Keratinocyte (primary cell): ENCODE results near the gene CACNB4. TPM values are rescaled to one million over a fixed set of nuclear protein-coding genes. Genes with fewer than 3 reads are reported as not detected.

ENCODE experiments used
- DNase-seq: peaks from one replicate; pipeline ENCODE4 v3.0.0-alpha.2; 2011; ENCODE audit warnings: low read depth, missing footprints, low spot score
- FAIRE-seq: peaks from 2 replicates; lab custom pipeline; 2011; peaks lifted over from hg19 to GRCh38; lab: Jason Lieb, UNC
- H2AFZ ChIP-seq: 2 replicates; pipeline ENCODE4 v1.6.0; 2012; ENCODE audit warnings: low read length, control low read depth, inconsistent platforms; ENCODE audit not compliant: control insufficient read depth
- H3K27ac ChIP-seq: 2 replicates; pipeline ENCODE4 v1.5.1; 2011; ENCODE audit warnings: low read length; ENCODE audit not compliant: control insufficient read depth, insufficient read depth
- H3K27me3 ChIP-seq: 3 replicates; pipeline ENCODE4 v1.6.0; 2011; ENCODE audit warnings: low read length; ENCODE audit not compliant: control insufficient read depth, insufficient read depth; ENCODE audit errors: extremely low read depth
- H3K36me3 ChIP-seq, 2 experiments: 2 replicates in 1 of 2; 3 replicates in 1 of 2; pipeline ENCODE4 v1.5.1; 2011; ENCODE audit warnings: low read length in 2 of 2, mild to moderate bottlenecking in 1 of 2; ENCODE audit not compliant: control insufficient read depth in 2 of 2, insufficient read depth in 2 of 2; ENCODE audit errors: extremely low read depth in 1 of 2
- H3K4me1 ChIP-seq: 3 replicates; pipeline ENCODE4 v1.5.1; 2011; ENCODE audit warnings: low read length; ENCODE audit not compliant: control insufficient read depth, insufficient read depth; ENCODE audit errors: extremely low read depth
- H3K4me2 ChIP-seq: 3 replicates; pipeline ENCODE4 v1.6.0; 2011; ENCODE audit warnings: low read depth, low read length; ENCODE audit not compliant: control insufficient read depth, insufficient read depth; ENCODE audit errors: extremely low read depth
- H3K4me3 ChIP-seq, 3 experiments: fragments of 200-600 bp in 1 of 3; sonication (generic) in 1 of 3; 2 replicates in 2 of 3; 3 replicates in 1 of 3; pipeline ENCODE4 v1.5.1; 2011 to 2016; ENCODE audit warnings: low read length in 3 of 3, mild to moderate bottlenecking in 3 of 3, control low read depth in 2 of 3, inconsistent platforms in 1 of 3, low read depth in 1 of 3, mixed read lengths in 1 of 3, mixed run types in 1 of 3, moderate library complexity in 1 of 3; ENCODE audit not compliant: control insufficient read depth in 2 of 3, insufficient read depth in 2 of 3; ENCODE audit errors: extremely low read depth in 1 of 3
- H3K79me2 ChIP-seq: 2 replicates; pipeline ENCODE4 v1.6.0; 2012; ENCODE audit warnings: low read length; ENCODE audit not compliant: control insufficient read depth, insufficient read depth
- H3K9ac ChIP-seq: 3 replicates; pipeline ENCODE4 v1.6.0; 2011; ENCODE audit warnings: low read length; ENCODE audit not compliant: control insufficient read depth, insufficient read depth; ENCODE audit errors: extremely low read depth
- H3K9me1 ChIP-seq: 3 replicates; pipeline ENCODE4 v1.6.0; 2011; ENCODE audit warnings: low read length; ENCODE audit not compliant: control insufficient read depth, insufficient read depth; ENCODE audit errors: extremely low read depth
- H3K9me3 ChIP-seq: 2 replicates; pipeline ENCODE4 v1.5.1; 2012; ENCODE audit warnings: low read depth, low read length; ENCODE audit not compliant: control insufficient read depth
- H4K20me1 ChIP-seq: 3 replicates; pipeline ENCODE4 v1.6.0; 2011; ENCODE audit warnings: low read length; ENCODE audit not compliant: control insufficient read depth, insufficient read depth; ENCODE audit errors: extremely low read depth
- CTCF ChIP-seq, 3 experiments: IDR thresholded peaks in 1 of 3; conservative IDR thresholded peaks in 1 of 3; optimal IDR thresholded peaks in 1 of 3; 2 replicates in 2 of 3; 3 replicates in 1 of 3; pipeline versions ENCODE3 to v1.5.1; 2011; ENCODE audit warnings: low read length in 3 of 3, mild to moderate bottlenecking in 3 of 3, moderate library complexity in 2 of 3, control low read depth in 1 of 3, inconsistent platforms in 1 of 3; ENCODE audit not compliant: insufficient read depth in 2 of 3; ENCODE audit errors: extremely low read depth in 1 of 3
- EZH2 ChIP-seq: IDR thresholded peaks from one replicate; pipeline ENCODE4 v1.6.1; 2012; ENCODE audit warnings: inconsistent platforms, mild to moderate bottlenecking, low read length, moderate library complexity
- dilution Hi-C: fragments of 300-500 bp; cut with MboI; formaldehyde crosslinking; loops from one replicate; pipeline ENCODE4 v1.7.0; 2020; ENCODE audit warnings: low sequenced_read_pairs; ENCODE audit not compliant: extremely low pct_ligation_motif_present
- polyA plus RNA-seq, 5 experiments: library from polyadenylated mRNA; depleted of rRNA in 3 of 5; stranded (reverse) in 3 of 5; stranded (forward) in 1 of 5; unstranded in 1 of 5; fragments of >200 nt; gene quantifications; 1 replicate in 1 of 5; 2 replicates in 3 of 5; 3 replicates in 1 of 5; pipeline versions ENCODE4 v1.2.1 to v1.2.3, GENCODE V29; 2011 to 2012; ENCODE audit warnings: missing spikeins in 2 of 5, low read depth in 1 of 5, low replicate concordance in 1 of 5

CACNB4 gene
- polyA plus RNA-seq, 1 donor (not counting 4 experiments of a cell fraction or from before 2014, with no cell fraction given) = 0.30 TPM

GRCh38 chr2:151922845-151923666 is 175.8 kb downstream of the CACNB4 start:
- FAIRE-seq (no peak), DNase-seq (no peak)
- H3K9me1 ChIP-seq = no peaks in the 10 kb centered on the region
- H3K9me3 ChIP-seq = no peaks in the 10 kb centered on the region
- dilution Hi-C loops = no loop called here
- peak overlapping the region; percentile 39 for H3K4me2 ChIP-seq
- H3K36me3 ChIP-seq = no peaks in the 10 kb centered on the region
- H3K9ac ChIP-seq = no peak overlapping the region
- peaks cover 20% of the 10 kb centered on the region for H3K4me1 ChIP-seq
- no peaks in the 10 kb centered on the region for H3K79me2 ChIP-seq
- no peaks in the 10 kb centered on the region for H3K27me3 ChIP-seq
- TF ChIP-seq CTCF (optimal IDR thresholded peaks at IDR 0.05 in 1 of 3, IDR thresholded peaks at IDR 0.05 in 1 of 3, conservative IDR thresholded peaks at IDR 0.05 in 1 of 3; ENCODE audit: extremely low read depth in 1 of 3, insufficient read depth in 2 of 3, low read length in 3 of 3) (no peak), EZH2 (no peak)
- no peak overlapping the region for H3K4me3 ChIP-seq
- H2AFZ ChIP-seq = no peak overlapping the region
- H3K27ac ChIP-seq = no peak overlapping the region
- H4K20me1 ChIP-seq = no peaks in the 10 kb centered on the region

DNA sequence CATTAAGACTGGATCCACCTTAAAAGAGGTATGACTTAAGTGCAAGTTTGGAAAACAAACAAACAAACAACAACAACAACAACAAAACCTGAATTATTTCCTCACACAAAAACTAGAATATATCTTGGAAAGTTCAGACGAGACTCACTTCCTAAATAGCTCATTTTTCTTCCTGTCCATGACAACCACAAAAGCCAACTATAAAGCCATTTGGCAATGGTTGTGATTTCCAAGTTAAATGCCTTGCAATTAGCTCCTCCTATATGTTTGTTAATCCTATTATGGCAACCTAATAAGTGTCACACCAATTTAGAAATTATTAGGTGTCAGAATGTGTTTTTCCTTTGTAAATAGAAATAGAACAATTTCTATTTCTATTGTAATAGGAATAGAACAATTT is 179.1 kb downstream of the CACNB4 start:
- peaks cover 12% of the 10 kb centered on the region for H3K4me1 ChIP-seq
- FAIRE-seq = no peak
- H3K9ac ChIP-seq = no peak overlapping the region

More for the DNA sequence above, 179.1 kb downstream of the CACNB4 start:
- no peak for TF ChIP-seq EZH2
- Histone ChIP-seq H3K36me3 (no peaks in the 10 kb centered on the region), H3K9me1 (no peaks in the 10 kb centered on the region), H3K79me2 (no peaks in the 10 kb centered on the region), H3K9me3 (no peaks in the 10 kb centered on the region), H2AFZ (no peak overlapping the region), H3K27ac (no peak overlapping the region), H4K20me1 (no peaks in the 10 kb centered on the region), H3K4me2 (no peak overlapping the region), H3K27me3 (no peaks in the 10 kb centered on the region), H3K4me3 (no peak overlapping the region)
- DNase-seq = no peak
- dilution Hi-C loops = no loop called here
